Naive thymus-derived CD8-positive, alpha-beta T cell (primary cell): ENCODE measurements around the gene NET1. TPM values are rescaled to one million over a fixed set of nuclear protein-coding genes. Genes with fewer than 3 reads are reported as not detected.

Experiments used
- ATAC-seq, 2 donors: fragments of 150-1000 bp; cut with Tn5 transposase in 1 of 2; sonication (Bioruptor Pico), chemical (Tn5 transposase) in 1 of 2; 1 replicate in 1 of 2; 2 replicates in 1 of 2; pipeline ENCODE4 v1.10.0; 2021; ENCODE audit warnings: mild to moderate bottlenecking in 2 of 2, moderate library complexity in 2 of 2
- POLR2A ChIA-PET: fragments of 350-600 bp; sonication (Branson Sonifier 250); formaldehyde crosslinking; loops from one replicate; lab custom pipeline; 2021; ENCODE audit warnings: antibody characterized with exemption; lab: Charles Lee
- DNase-seq, 10 donors: peaks; one replicate each; pipeline versions ENCODE4 v3.0.0 to v3.0.0-alpha.2; 2020 to 2022
- H3K27ac Mint-ChIP-seq, 10 donors: one replicate each; pipeline ENCODE4 v1.8.0; 2020 to 2022; ENCODE audit warnings: mild to moderate bottlenecking in 10 of 10, mixed read lengths in 10 of 10, moderate library complexity in 4 of 10, inconsistent platforms in 1 of 10
- H3K27me3 Mint-ChIP-seq, 5 donors: one replicate each; pipeline ENCODE4 v1.8.0; 2021 to 2022; ENCODE audit warnings: mixed read lengths in 5 of 5
- H3K36me3 Mint-ChIP-seq, 3 donors: one replicate each; pipeline ENCODE4 v1.8.0; 2020 to 2022; ENCODE audit warnings: mixed read lengths in 3 of 3, mild to moderate bottlenecking in 2 of 3, inconsistent platforms in 1 of 3
- H3K4me1 Mint-ChIP-seq, 4 donors: one replicate each; pipeline ENCODE4 v1.8.0; 2021 to 2022; ENCODE audit warnings: mixed read lengths in 4 of 4
- H3K4me3 Mint-ChIP-seq, 10 donors: one replicate each; pipeline ENCODE4 v1.8.0; 2020 to 2022; ENCODE audit warnings: mild to moderate bottlenecking in 10 of 10, mixed read lengths in 10 of 10, moderate library complexity in 6 of 10, inconsistent platforms in 1 of 10
- H3K9me3 Mint-ChIP-seq, 9 donors: one replicate each; pipeline ENCODE4 v1.8.0; 2020 to 2022; ENCODE audit warnings: mixed read lengths in 9 of 9, mild to moderate bottlenecking in 3 of 9, inconsistent platforms in 1 of 9, moderate library complexity in 1 of 9
- polyA plus RNA-seq, 3 donors: library from polyadenylated mRNA; unstranded; fragments of 300-500 nt; fragmentation: Illumina TruSeq; gene quantifications; one replicate each; pipeline ENCODE4 v1.2.3, GENCODE V29; 2021
- total RNA-seq, 8 experiments: library from RNA in 2 of 8; stranded (reverse) in 2 of 8; gene quantifications; one replicate each; pipeline ENCODE4 v1.2.3 and lab custom pipeline; 2021 to 2026

NET1 gene
- total and polyA plus RNA-seq, 5 experiments from 2014 or later = 12.6 to 30.4 (median 19.4) TPM

GRCh38 chr10:5481121-5481520 lies 68.8 kb downstream of the NET1 start:
- Mint-ChIP-seq H3K4me3 (no peak overlapping the region), H3K36me3 (no peaks in the 10 kb centered on the region), H3K27me3 (peaks cover 0 to 2% (median 0%) of the 10 kb centered on the region in 5 donors), H3K27ac (no peak overlapping the region), H3K4me1 (peaks cover 0 to 4% (median 0%) of the 10 kb centered on the region in 4 donors), H3K9me3 (no peaks in the 10 kb centered on the region)
- ATAC-seq (no peak), DNase-seq (no peak)
- POLR2A ChIA-PET = no interaction called here

GRCh38 chr10:5482016-5482415 lies 69.7 kb downstream of the NET1 start:
- Mint-ChIP-seq H3K27ac (no peak overlapping the region), H3K36me3 (no peaks in the 10 kb centered on the region), H3K4me3 (no peak overlapping the region), H3K9me3 (no peaks in the 10 kb centered on the region), H3K4me1 (peaks cover 0 to 4% (median 0%) of the 10 kb centered on the region in 4 donors), H3K27me3 (peaks cover 0 to 2% (median 0%) of the 10 kb centered on the region in 5 donors)
- ATAC-seq = no peak
- no peak for DNase-seq
- POLR2A ChIA-PET = no interaction called here

- Mint-ChIP-seq H3K4me3 (no peak overlapping the region), H3K27ac (no peak overlapping the region), H3K36me3 (no peaks in the 10 kb centered on the region), H3K27me3 (no peaks in the 10 kb centered on the region), H3K9me3 (no peaks in the 10 kb centered on the region), H3K4me1 (peaks cover 0 to 7% (median 4%) of the 10 kb centered on the region in 4 donors)
- no peak for DNase-seq
- ATAC-seq = no peak
- POLR2A ChIA-PET = no interaction called here
These were observed 71.8 kb downstream of the NET1 start for GRCh38 chr10:5484205-5484604.

- peaks cover 0 to 7% (median 4%) of the 10 kb centered on the region in 4 donors for H3K4me1 Mint-ChIP-seq
- H3K36me3 Mint-ChIP-seq = no peaks in the 10 kb centered on the region
- H3K9me3 Mint-ChIP-seq = no peaks in the 10 kb centered on the region
- H3K27me3 Mint-ChIP-seq = no peaks in the 10 kb centered on the region
- POLR2A ChIA-PET = no interaction called here
- peak overlapping the region in 1 of 10 donors; percentile 79 for H3K27ac Mint-ChIP-seq
- no peak for ATAC-seq
- DNase-seq = no peak
- no peak overlapping the region for H3K4me3 Mint-ChIP-seq
These were observed 72.9 kb downstream of the NET1 start for GRCh38 chr10:5485290-5485689.

- Mint-ChIP-seq H3K27me3 (no peaks in the 10 kb centered on the region), H3K36me3 (no peaks in the 10 kb centered on the region), H3K27ac (no peak overlapping the region), H3K4me3 (no peak overlapping the region), H3K9me3 (no peaks in the 10 kb centered on the region), H3K4me1 (peaks cover 0 to 9% (median 4%) of the 10 kb centered on the region in 4 donors)
- POLR2A ChIA-PET = no interaction called here
- no peak for DNase-seq
- ATAC-seq = no peak
These were observed 73.8 kb downstream of the NET1 start for GRCh38 chr10:5485948-5486852.

- no peaks in the 10 kb centered on the region for H3K27me3 Mint-ChIP-seq
- H3K9me3 Mint-ChIP-seq = peaks cover 0 to under 1% (median 0%) of the 10 kb centered on the region in 9 donors
- H3K4me1 Mint-ChIP-seq = peaks cover 0 to 12% (median 5%) of the 10 kb centered on the region in 4 donors
- H3K27ac Mint-ChIP-seq = no peak overlapping the region
- POLR2A ChIA-PET = no interaction called here
- DNase-seq (no peak), ATAC-seq (no peak)
- H3K36me3 Mint-ChIP-seq = no peaks in the 10 kb centered on the region
- no peak overlapping the region for H3K4me3 Mint-ChIP-seq
These were observed 74.5 kb downstream of the NET1 start for GRCh38 chr10:5486853-5487235.

GRCh38 chr10:5488272-5489161 lies 76.2 kb downstream of the NET1 start:
- H3K9me3 Mint-ChIP-seq = peaks cover 0 to 11% (median 1%) of the 10 kb centered on the region in 9 donors
- H3K27me3 Mint-ChIP-seq = peaks cover 0 to 4% (median 0%) of the 10 kb centered on the region in 5 donors
- DNase-seq = no peak
- peaks cover 0 to 12% (median 6%) of the 10 kb centered on the region in 4 donors for H3K4me1 Mint-ChIP-seq
- H3K36me3 Mint-ChIP-seq = no peaks in the 10 kb centered on the region
- ATAC-seq = no peak
- POLR2A ChIA-PET = interaction anchor here (0.5 kb wide), 2 partner anchors 29 to 1501 kb away, joined by 3 read pairs; no protein-coding TSS in a partner anchor
- peak overlapping the region in 1 of 10 donors; percentile 20 for H3K27ac Mint-ChIP-seq
- H3K4me3 Mint-ChIP-seq = no peak overlapping the region

GRCh38 chr10:5490032-5490431 lies 77.7 kb downstream of the NET1 start:
- DNase-seq = no peak

GRCh38 chr10:5490698-5491464 lies 78.5 kb downstream of the NET1 start:
- H3K27me3 Mint-ChIP-seq = peaks cover 0 to 4% (median 0%) of the 10 kb centered on the region in 5 donors
- ATAC-seq (no peak), DNase-seq (no peak)
- POLR2A ChIA-PET = no interaction called here
- peaks cover 0 to 11% (median 2%) of the 10 kb centered on the region in 9 donors for H3K9me3 Mint-ChIP-seq
- no peaks in the 10 kb centered on the region for H3K36me3 Mint-ChIP-seq
- no peak overlapping the region for H3K27ac Mint-ChIP-seq
- H3K4me3 Mint-ChIP-seq = no peak overlapping the region
- H3K4me1 Mint-ChIP-seq = peaks cover 0 to 12% (median 6%) of the 10 kb centered on the region in 4 donors

More at GRCh38 chr10:5490032-5490431, 77.7 kb downstream of the NET1 start:
- Mint-ChIP-seq H3K36me3 (no peaks in the 10 kb centered on the region), H3K4me3 (no peak overlapping the region), H3K27me3 (peaks cover 0 to 4% (median 0%) of the 10 kb centered on the region in 5 donors), H3K27ac (no peak overlapping the region), H3K4me1 (peaks cover 0 to 12% (median 6%) of the 10 kb centered on the region in 4 donors), H3K9me3 (peaks cover 0 to 11% (median 2%) of the 10 kb centered on the region in 9 donors)
- POLR2A ChIA-PET = no interaction called here
- no peak for ATAC-seq

- Mint-ChIP-seq H3K36me3 (no peaks in the 10 kb centered on the region), H3K4me3 (no peak overlapping the region), H3K27ac (no peak overlapping the region), H3K4me1 (peaks cover 0 to 12% (median 6%) of the 10 kb centered on the region in 4 donors), H3K27me3 (peaks cover 0 to 4% (median 0%) of the 10 kb centered on the region in 5 donors), H3K9me3 (peaks cover 0 to 11% (median 2%) of the 10 kb centered on the region in 9 donors)
- ATAC-seq (no peak), DNase-seq (no peak)
- POLR2A ChIA-PET = no interaction called here
These were observed 79.1 kb downstream of the NET1 start for GRCh38 chr10:5491477-5491876.

- Mint-ChIP-seq H3K9me3 (peaks cover 0 to 11% (median 2%) of the 10 kb centered on the region in 9 donors), H3K4me3 (no peak overlapping the region), H3K27ac (no peak overlapping the region), H3K36me3 (no peaks in the 10 kb centered on the region), H3K27me3 (peaks cover 0 to 4% (median 0%) of the 10 kb centered on the region in 5 donors), H3K4me1 (peaks cover 0 to 12% (median 6%) of the 10 kb centered on the region in 4 donors)
- DNase-seq = no peak
- no peak for ATAC-seq
- POLR2A ChIA-PET = interaction anchor here (0.6 kb wide), 1 partner anchor 606 kb away, joined by 5 read pairs; no protein-coding TSS in a partner anchor
These were observed 80.0 kb downstream of the NET1 start for GRCh38 chr10:5492322-5492855.
